Glutamatergic neuron (in vitro differentiated cells): Measurements from ENCODE around the gene AADAT. TPM values are rescaled to one million over a fixed set of nuclear protein-coding genes. Genes with fewer than 3 reads are reported as not detected.

Experiments
- DNase-seq: peaks from one replicate; pipeline ENCODE4 v3.0.0; 2022
- H3K27ac Mint-ChIP-seq: one replicate; pipeline ENCODE4 v1.8.0; 2020; ENCODE audit warnings: mild to moderate bottlenecking, mixed read lengths, inconsistent platforms; ENCODE audit not compliant: unreplicated experiment
- H3K27me3 Mint-ChIP-seq: one replicate; pipeline ENCODE4 v1.8.0; 2020; ENCODE audit warnings: mild to moderate bottlenecking, moderate library complexity, mixed read lengths, inconsistent platforms; ENCODE audit not compliant: unreplicated experiment
- H3K36me3 Mint-ChIP-seq: one replicate; pipeline ENCODE4 v1.8.0; 2020; ENCODE audit warnings: mild to moderate bottlenecking, mixed read lengths, inconsistent platforms; ENCODE audit not compliant: unreplicated experiment
- H3K4me1 Mint-ChIP-seq: one replicate; pipeline ENCODE4 v1.8.0; 2020; ENCODE audit warnings: mild to moderate bottlenecking, low read depth, mixed read lengths, inconsistent platforms; ENCODE audit not compliant: unreplicated experiment
- H3K4me3 Mint-ChIP-seq: one replicate; pipeline ENCODE4 v1.8.0; 2020; ENCODE audit warnings: mild to moderate bottlenecking, mixed read lengths, inconsistent platforms; ENCODE audit not compliant: unreplicated experiment
- H3K9me3 Mint-ChIP-seq: one replicate; pipeline ENCODE4 v1.8.0; 2020; ENCODE audit warnings: mild to moderate bottlenecking, moderate library complexity, mixed read lengths, inconsistent platforms; ENCODE audit not compliant: unreplicated experiment
- total RNA-seq: library from RNA; stranded (reverse); fragmentation: NEBNext Ultra II Directional; extraction: Animal tissue kit (Norgen Biotek cat#: 25700); gene quantifications from one replicate; pipeline ENCODE4 v1.2.1, GENCODE V29; 2021; ENCODE audit not compliant: unreplicated experiment
- TF ChIP-seq, protein P1 (sequence below): fragments of 200-600 bp; sonication (generic); IDR thresholded peaks from one replicate; pipeline ENCODE4 v1.5.0; 2021; ENCODE audit not compliant: partially characterized antibody, unreplicated experiment

Gene AADAT
- total RNA-seq, 1 donor from 2014 or later: 28.4 TPM

GRCh38 chr4:170037481-170037880 is 52.3 kb downstream of the AADAT start:
- TF ChIP-seq, protein P1, sequence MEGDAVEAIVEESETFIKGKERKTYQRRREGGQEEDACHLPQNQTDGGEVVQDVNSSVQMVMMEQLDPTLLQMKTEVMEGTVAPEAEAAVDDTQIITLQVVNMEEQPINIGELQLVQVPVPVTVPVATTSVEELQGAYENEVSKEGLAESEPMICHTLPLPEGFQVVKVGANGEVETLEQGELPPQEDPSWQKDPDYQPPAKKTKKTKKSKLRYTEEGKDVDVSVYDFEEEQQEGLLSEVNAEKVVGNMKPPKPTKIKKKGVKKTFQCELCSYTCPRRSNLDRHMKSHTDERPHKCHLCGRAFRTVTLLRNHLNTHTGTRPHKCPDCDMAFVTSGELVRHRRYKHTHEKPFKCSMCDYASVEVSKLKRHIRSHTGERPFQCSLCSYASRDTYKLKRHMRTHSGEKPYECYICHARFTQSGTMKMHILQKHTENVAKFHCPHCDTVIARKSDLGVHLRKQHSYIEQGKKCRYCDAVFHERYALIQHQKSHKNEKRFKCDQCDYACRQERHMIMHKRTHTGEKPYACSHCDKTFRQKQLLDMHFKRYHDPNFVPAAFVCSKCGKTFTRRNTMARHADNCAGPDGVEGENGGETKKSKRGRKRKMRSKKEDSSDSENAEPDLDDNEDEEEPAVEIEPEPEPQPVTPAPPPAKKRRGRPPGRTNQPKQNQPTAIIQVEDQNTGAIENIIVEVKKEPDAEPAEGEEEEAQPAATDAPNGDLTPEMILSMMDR: no peak
- no peaks in the 10 kb centered on the region for H3K9me3 Mint-ChIP-seq
- no peaks in the 10 kb centered on the region for H3K36me3 Mint-ChIP-seq
- no peak overlapping the region for H3K4me3 Mint-ChIP-seq
- no peak for DNase-seq
- H3K4me1 Mint-ChIP-seq: no peaks in the 10 kb centered on the region
- no peaks in the 10 kb centered on the region for H3K27me3 Mint-ChIP-seq
- H3K27ac Mint-ChIP-seq: no peak overlapping the region

DNA sequence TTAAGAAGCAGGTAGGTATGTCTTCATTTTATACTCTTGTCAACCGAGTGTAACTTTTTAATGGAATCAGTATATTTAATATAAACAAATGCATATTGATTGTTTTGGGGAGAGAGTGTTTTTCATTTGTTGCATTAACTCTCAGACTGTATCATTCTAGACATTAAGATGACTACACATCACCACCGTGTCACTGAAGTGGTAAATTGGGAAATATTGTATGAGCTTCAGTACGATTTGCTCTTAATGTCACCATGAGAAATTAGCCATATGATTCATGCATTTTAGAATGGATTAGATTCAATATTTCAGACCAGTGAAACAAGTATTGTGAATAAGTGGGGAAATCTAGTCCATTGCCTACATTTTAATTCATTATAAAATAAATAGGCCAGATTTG is 53.9 kb downstream of the AADAT start:
- no peaks in the 10 kb centered on the region for H3K36me3 Mint-ChIP-seq
- TF ChIP-seq, protein P1: no peak
- no peaks in the 10 kb centered on the region for H3K4me1 Mint-ChIP-seq
- no peak for DNase-seq
- no peak overlapping the region for H3K27ac Mint-ChIP-seq
- H3K27me3 Mint-ChIP-seq: no peaks in the 10 kb centered on the region
- H3K4me3 Mint-ChIP-seq: no peak overlapping the region
- H3K9me3 Mint-ChIP-seq: no peaks in the 10 kb centered on the region

DNA sequence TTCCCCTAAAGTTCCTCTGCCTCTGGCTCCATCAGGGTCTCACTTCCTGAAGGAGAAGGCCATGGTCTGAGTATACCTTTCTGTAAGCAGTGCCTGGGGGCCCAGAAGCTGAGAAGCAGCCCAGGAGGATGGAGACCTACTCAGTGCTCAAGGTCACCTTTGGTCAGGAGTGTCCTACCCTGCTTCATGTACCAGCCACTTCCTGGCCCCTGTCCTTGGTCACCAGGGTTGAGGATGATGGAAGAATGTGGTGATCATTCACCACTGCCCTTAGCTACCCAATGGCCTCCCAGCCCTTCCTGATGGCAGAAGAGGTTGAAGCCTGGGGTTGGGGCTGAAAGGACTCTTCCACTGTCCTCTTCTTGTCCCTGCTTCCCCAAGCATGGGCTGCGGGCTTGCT is 54.5 kb downstream of the AADAT start:
- no peaks in the 10 kb centered on the region for H3K36me3 Mint-ChIP-seq
- no peaks in the 10 kb centered on the region for H3K9me3 Mint-ChIP-seq
- TF ChIP-seq, protein P1: no peak
- H3K27me3 Mint-ChIP-seq: no peaks in the 10 kb centered on the region
- H3K27ac Mint-ChIP-seq: no peak overlapping the region
- no peaks in the 10 kb centered on the region for H3K4me1 Mint-ChIP-seq
- no peak overlapping the region for H3K4me3 Mint-ChIP-seq
- DNase-seq: no peak

- Mint-ChIP-seq H3K9me3 (peaks cover 2% of the 10 kb centered on the region), H3K4me1 (no peaks in the 10 kb centered on the region), H3K36me3 (no peaks in the 10 kb centered on the region), H3K27ac (no peak overlapping the region), H3K4me3 (no peak overlapping the region), H3K27me3 (no peaks in the 10 kb centered on the region)
- no peak for DNase-seq
- TF ChIP-seq, protein P1: no peak
Measured at GRCh38 chr4:170033999-170034398, 55.8 kb downstream of the AADAT start.

- Mint-ChIP-seq H3K27ac (no peak overlapping the region), H3K36me3 (no peaks in the 10 kb centered on the region), H3K27me3 (peaks cover 7% of the 10 kb centered on the region)
Measured at GRCh38 chr4:170030121-170030520, 59.6 kb downstream of the AADAT start.

More at GRCh38 chr4:170030121-170030520, 59.6 kb downstream of the AADAT start:
- no peak for DNase-seq
- Mint-ChIP-seq H3K9me3 (peaks cover 17% of the 10 kb centered on the region), H3K4me3 (no peak overlapping the region), H3K4me1 (no peaks in the 10 kb centered on the region)
- TF ChIP-seq, protein P1: no peak
